ENCODE results near the gene KASH5. TPM values are rescaled to one million over a fixed set of nuclear protein-coding genes. Genes with fewer than 3 reads are reported as not detected.

Gene KASH5
- total RNA-seq, 4 donors from 2014 or later: not detected

DNA sequence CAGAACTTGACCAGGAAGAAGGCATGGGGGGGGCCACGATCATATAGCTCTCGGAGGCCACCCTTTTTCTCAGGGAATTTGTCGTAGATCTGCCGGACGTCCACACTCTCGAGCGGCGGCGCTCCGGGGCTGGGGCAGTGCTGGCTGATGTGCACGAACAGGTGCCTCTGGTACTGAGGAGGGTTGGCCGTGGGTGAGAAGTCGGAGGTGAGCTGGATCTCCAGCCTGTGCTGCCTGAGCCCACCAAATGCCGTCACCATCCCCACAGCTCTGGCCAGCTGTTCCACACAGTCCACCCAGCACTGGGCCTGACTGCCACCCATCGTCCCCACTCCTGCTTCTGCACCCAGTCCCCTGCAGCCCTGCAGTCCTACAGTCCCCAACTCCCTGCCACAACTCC, 40.9 kb upstream of the KASH5 start:
- TF ChIP-seq POLR2A (IDR thresholded peaks at IDR 0.05): no peak
- TF ChIP-seq, protein P1, sequence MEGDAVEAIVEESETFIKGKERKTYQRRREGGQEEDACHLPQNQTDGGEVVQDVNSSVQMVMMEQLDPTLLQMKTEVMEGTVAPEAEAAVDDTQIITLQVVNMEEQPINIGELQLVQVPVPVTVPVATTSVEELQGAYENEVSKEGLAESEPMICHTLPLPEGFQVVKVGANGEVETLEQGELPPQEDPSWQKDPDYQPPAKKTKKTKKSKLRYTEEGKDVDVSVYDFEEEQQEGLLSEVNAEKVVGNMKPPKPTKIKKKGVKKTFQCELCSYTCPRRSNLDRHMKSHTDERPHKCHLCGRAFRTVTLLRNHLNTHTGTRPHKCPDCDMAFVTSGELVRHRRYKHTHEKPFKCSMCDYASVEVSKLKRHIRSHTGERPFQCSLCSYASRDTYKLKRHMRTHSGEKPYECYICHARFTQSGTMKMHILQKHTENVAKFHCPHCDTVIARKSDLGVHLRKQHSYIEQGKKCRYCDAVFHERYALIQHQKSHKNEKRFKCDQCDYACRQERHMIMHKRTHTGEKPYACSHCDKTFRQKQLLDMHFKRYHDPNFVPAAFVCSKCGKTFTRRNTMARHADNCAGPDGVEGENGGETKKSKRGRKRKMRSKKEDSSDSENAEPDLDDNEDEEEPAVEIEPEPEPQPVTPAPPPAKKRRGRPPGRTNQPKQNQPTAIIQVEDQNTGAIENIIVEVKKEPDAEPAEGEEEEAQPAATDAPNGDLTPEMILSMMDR (IDR thresholded peaks at IDR 0.05): no peak
- no peak overlapping the region for H3K27ac ChIP-seq
- H3K4me1 ChIP-seq: no peaks in the 10 kb centered on the region
- no peaks in the 10 kb centered on the region for H3K9me3 ChIP-seq
- no peak overlapping the region for H3K4me3 ChIP-seq
- H3K27me3 ChIP-seq: no peaks in the 10 kb centered on the region
- WGBS, 2 donors: 96 to 100% methylated on average over 2 to 15 of the region's 15 CpGs
- no peak for DNase-seq
- H3K36me3 ChIP-seq: peaks cover 0 to 98% (median 9%) of the 10 kb centered on the region in 3 donors
- intact Hi-C loops (cut with DNase I): no loop called here

DNA sequence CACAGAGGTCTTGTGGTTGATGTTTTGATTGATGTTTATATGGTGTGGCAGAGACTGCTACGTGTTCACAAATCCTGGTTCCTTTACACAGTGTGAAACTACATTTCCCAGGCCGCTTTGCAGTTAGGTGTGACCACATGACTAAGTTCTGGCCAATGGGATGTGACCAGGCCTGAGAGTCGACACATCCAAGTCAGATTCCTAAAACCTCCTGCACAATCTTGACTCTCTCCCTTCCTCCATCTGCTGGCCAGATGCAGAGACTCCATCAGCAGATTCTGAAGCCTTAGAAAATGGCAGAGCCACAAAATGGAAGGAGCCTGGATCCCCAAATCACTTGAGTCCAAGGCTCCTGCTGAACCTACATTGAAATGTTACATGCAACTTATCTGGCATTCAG, 40.2 kb upstream of the KASH5 start:
- no peak overlapping the region for H3K4me3 ChIP-seq
- intact Hi-C loops (cut with DNase I): no loop called here
- no peaks in the 10 kb centered on the region for H3K4me1 ChIP-seq
- no peak for DNase-seq
- no peaks in the 10 kb centered on the region for H3K9me3 ChIP-seq
- H3K27ac ChIP-seq: no peak overlapping the region
- peaks cover 0 to 98% (median 9%) of the 10 kb centered on the region in 3 donors for H3K36me3 ChIP-seq
- no peak for TF ChIP-seq POLR2A (IDR thresholded peaks at IDR 0.05)
- TF ChIP-seq, protein P1 (IDR thresholded peaks at IDR 0.05): no peak
- 54 to 61% methylated on average over 3 of the region's 3 CpGs for WGBS, 2 donors
- H3K27me3 ChIP-seq: no peaks in the 10 kb centered on the region

DNA sequence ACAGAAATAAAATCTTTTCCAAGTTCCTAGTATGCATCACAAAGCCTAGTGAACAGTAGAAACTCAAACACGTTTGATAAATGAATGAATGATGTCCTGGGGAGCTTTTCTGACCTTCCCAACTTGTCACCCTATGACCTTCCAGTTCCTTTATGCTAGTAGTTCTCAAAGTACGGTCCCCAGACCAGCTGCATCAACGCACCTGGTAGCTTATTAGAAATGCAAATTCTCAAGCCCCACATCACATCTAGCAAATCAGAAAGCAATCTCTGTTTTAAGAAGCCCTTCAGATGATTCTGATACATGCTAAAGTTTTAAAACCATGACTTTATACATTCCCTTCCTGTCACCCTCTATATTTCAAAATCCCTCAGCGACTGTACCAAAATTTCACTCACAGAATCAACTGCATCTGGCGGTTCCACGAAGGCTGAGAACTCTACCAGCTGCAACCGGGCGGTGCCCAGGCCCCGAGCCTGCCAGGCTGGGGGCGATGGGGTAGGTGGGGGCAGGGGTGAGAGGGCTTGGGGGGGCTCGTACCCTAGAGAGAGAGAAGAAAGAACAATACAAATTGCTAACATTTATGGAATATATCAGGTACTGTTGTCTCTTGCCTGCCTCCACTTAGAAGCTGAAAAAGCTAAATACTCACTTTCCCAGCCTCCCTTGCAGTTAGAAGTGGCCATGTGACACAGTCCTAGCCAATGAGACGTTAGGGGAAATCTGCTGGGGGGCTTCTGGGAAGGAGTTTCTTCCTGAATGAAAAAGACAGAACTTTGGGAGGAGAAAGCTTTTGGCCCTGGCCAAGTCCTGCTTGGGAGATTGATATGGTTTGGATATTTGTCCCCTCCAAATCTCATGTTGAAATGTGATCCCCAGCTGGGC, 39.5 kb upstream of the KASH5 start:
- H3K36me3 ChIP-seq: peaks cover 0 to 98% (median 9%) of the 10 kb centered on the region in 3 donors
- H3K27me3 ChIP-seq: no peaks in the 10 kb centered on the region
- H3K4me3 ChIP-seq: no peak overlapping the region
- H3K4me1 ChIP-seq: no peaks in the 10 kb centered on the region
- TF ChIP-seq, protein P1 (IDR thresholded peaks at IDR 0.05): no peak
- no peak for TF ChIP-seq POLR2A (IDR thresholded peaks at IDR 0.05)
- 71 to 89% methylated on average over 4 to 12 of the region's 12 CpGs for WGBS, 2 donors
- H3K9me3 ChIP-seq: no peaks in the 10 kb centered on the region
- intact Hi-C loops (cut with DNase I): no loop called here
- no peak overlapping the region for H3K27ac ChIP-seq
- no peak for DNase-seq

DNA sequence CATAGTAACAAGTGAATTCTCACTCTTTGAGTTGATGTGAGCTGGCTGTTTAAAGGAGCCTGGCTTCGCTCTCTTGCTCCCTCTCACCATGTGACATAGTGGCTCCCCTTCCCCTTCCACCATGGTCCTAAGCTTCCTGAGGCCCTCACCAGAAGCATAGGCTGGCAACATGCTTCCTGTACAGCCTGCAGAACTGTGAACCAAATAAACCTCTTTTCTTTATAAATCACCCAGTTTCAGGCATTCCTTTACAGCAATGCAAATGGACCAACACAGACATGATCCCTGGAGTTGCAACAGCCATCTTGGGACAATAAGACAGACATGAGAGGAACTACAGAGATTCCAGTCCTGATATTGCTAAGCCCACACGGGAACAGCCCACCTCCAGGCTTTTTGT, 38.5 kb upstream of the KASH5 start:
- Histone ChIP-seq H3K4me1 (no peaks in the 10 kb centered on the region), H3K9me3 (no peaks in the 10 kb centered on the region), H3K27me3 (no peaks in the 10 kb centered on the region), H3K27ac (no peak overlapping the region), H3K4me3 (no peak overlapping the region), H3K36me3 (peaks cover 0 to 96% (median 7%) of the 10 kb centered on the region in 3 donors)
- DNase-seq: no peak
- WGBS, 2 donors: 83 to 94% methylated on average over 2 of the region's 2 CpGs
- TF ChIP-seq, protein P1 (IDR thresholded peaks at IDR 0.05): no peak
- TF ChIP-seq POLR2A (IDR thresholded peaks at IDR 0.05): no peak
- intact Hi-C loops (cut with DNase I): no loop called here

DNA sequence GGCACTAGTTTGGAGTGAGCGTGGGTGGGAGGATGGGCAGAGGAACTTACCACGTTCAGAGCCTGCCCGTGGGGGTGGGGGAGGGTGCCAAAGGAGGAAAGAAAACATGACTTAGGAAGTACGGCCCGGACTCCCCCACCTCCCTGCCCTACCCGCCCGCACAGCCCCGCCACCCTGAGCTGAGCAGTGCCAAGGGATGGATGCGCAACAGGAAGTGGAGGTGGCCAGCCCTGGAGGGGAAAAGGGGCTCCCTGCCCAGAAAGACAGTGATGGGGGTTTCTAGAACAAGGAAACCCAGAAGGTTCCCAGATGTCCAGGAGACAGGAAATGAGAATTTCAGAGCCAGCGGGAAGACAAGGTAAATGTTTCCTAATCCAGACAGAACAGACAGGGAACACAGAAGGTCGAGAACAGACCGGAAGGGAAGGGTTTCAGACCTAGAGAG, 32.1 kb upstream of the KASH5 start:
- intact Hi-C loops (cut with DNase I): no loop called here
- H3K4me1 ChIP-seq: peaks cover 0 to 38% (median 6%) of the 10 kb centered on the region in 3 donors
- WGBS, 2 donors: 34 to 49% methylated on average over 3 to 11 of the region's 12 CpGs
- H3K9me3 ChIP-seq: no peaks in the 10 kb centered on the region
- H3K4me3 ChIP-seq: no peak overlapping the region
- TF ChIP-seq, protein P1 (IDR thresholded peaks at IDR 0.05): no peak
- TF ChIP-seq POLR2A (IDR thresholded peaks at IDR 0.05): no peak
- no peak for DNase-seq
- H3K36me3 ChIP-seq: peaks cover 0 to 72% (median 0%) of the 10 kb centered on the region in 3 donors
- H3K27me3 ChIP-seq: no peaks in the 10 kb centered on the region
- H3K27ac ChIP-seq: peak overlapping the region in 3 of 4 donors; percentile 34 to 62 (median 42)

Data from esophagus squamous epithelium (tissue), 5 donors.